ENCODE data around the gene GNG13. TPM values are rescaled to one million over a fixed set of nuclear protein-coding genes. Genes with fewer than 3 reads are reported as not detected.

GNG13 gene, protein sequence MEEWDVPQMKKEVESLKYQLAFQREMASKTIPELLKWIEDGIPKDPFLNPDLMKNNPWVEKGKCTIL
- not detected in 2 replicates for total RNA-seq
- not detected in 2 replicates for polyA plus RNA-seq
- not detected in 2 replicates for polyA plus RNA-seq (2011; cell fraction: cytosol; rRNA removed)
- not detected in 2 replicates for polyA plus RNA-seq (2011; cell fraction: nucleus; rRNA removed)
- not detected in 2 replicates for polyA plus RNA-seq (2012)
- polyA minus RNA-seq, result not detected in 2 replicates
- polyA minus RNA-seq (2011; cell fraction: cytosol; rRNA and poly(A)+ RNA removed), result not detected
- not detected in 2 replicates for polyA minus RNA-seq (2011; cell fraction: nucleus; rRNA and poly(A)+ RNA removed)
- Bru-seq, nascent RNA, result not detected
- not detected for BruChase-seq, experiment 1, labeled RNA remaining after a 6-hour chase
- BruChase-seq, experiment 2, labeled RNA remaining after a 2-hour chase, result not detected
- long read RNA-seq, result 0 reads

GRCh38 chr16:799948-800833, at the start of gene GNG13:
TSS of gene GNG13 (minus strand) at chr16:800734. CDS start at chr16:799077, 1,657 bp downstream.
- Histone ChIP-seq H2AFZ (ENCODE audit: low read depth, low read length) (no peak within 1 kb of the TSS), H3K27me3 (ENCODE audit: control insufficient read depth in 2 of 2, insufficient read depth in 2 of 2, low read length in 2 of 2) (peaks cover 11 to 18% of the 10 kb centered on the region in 2 experiments), H3K79me2 (ENCODE audit: control insufficient read depth, insufficient read depth, low read length) (no peaks in the 10 kb centered on the region), H3K4me2 (ENCODE audit: insufficient read depth, low read length) (no peak within 1 kb of the TSS), H3K9ac (replicated peaks; ENCODE audit: extremely low read depth, insufficient read depth, low read length) (no peak within 1 kb of the TSS), H3K4me1 (ENCODE audit: control insufficient read depth, extremely low read depth, insufficient read depth, low read length) (no peaks in the 10 kb centered on the region), H3K27ac (ENCODE audit: insufficient read depth, low read depth, low read length) (no peak within 1 kb of the TSS), H3K36me3 (ENCODE audit: control insufficient read depth in 2 of 2, extremely low read depth in 1 of 2, insufficient read depth in 2 of 2, low read length in 2 of 2) (no peaks in the 10 kb centered on the region), H3K4me3 (replicated peaks in 1 of 3; ENCODE audit: insufficient read depth in 1 of 3, low read depth in 1 of 3, low read length in 3 of 3) (no peak within 1 kb of the TSS), H3K9me3 (replicated peaks; ENCODE audit: control insufficient read depth, insufficient read depth, low read length) (no peaks in the 10 kb centered on the region), H4K20me1 (replicated peaks; ENCODE audit: control insufficient read depth, extremely low read depth, insufficient read depth, low read length) (no peaks in the 10 kb centered on the region), H3K9me1 (replicated peaks; ENCODE audit: control insufficient read depth, extremely low read depth, insufficient read depth, low read length) (no peaks in the 10 kb centered on the region)
- TF ChIP-seq MAX (IDR thresholded peaks at IDR 0.05; ENCODE audit: insufficient read depth, insufficient read length), result no peak
- peak; percentile 27 for TF ChIP-seq POLR2AphosphoS5 (IDR thresholded peaks at IDR 0.05; ENCODE audit: insufficient read depth, low read depth, low read length)
- TF ChIP-seq EZH2 (IDR thresholded peaks at IDR 0.05; ENCODE audit: borderline replicate concordance, low read depth, low read length, severe bottlenecking), result peak; percentile 57
- intact Hi-C loops (cut with micrococcal nuclease) (no loop called here), dilution Hi-C loops (cut with MboI; ENCODE audit: extremely low pct_ligation_motif_present, low sequenced_read_pairs) (no loop called here)
- ChIA-PET POLR2A (interaction anchor here (0.6 kb wide), 1 partner anchor 12 kb away, joined by 4 read pairs; the partner anchor contains the start of genes CHTF18 and RPUSD1), CTCF (no interaction called here)
- FAIRE-seq, result no peak
- no TSS peak for BruUV-seq (replicated peaks)
- DNase-seq (ENCODE audit: low read depth, low spot score), result no peak
